H54 (cell line): ENCODE results near the gene ARMC5.
"Not testable (repeated sequence)": the region's sequence is repeated elsewhere in the genome, so short reads cannot be mapped to it uniquely, and the experiment has no call there.

Experiments used
- DNase-seq: peaks from one replicate; pipeline ENCODE4 v3.0.0; 2011; ENCODE audit warnings: low spot score, mixed read lengths; ENCODE audit not compliant: insufficient read length
- FAIRE-seq: peaks from 3 replicates; lab custom pipeline; 2011; peaks lifted over from hg19 to GRCh38; lab: Jason Lieb, UNC
- POLR2A ChIP-seq: IDR thresholded peaks from 2 replicates; pipeline ENCODE4 v1.6.1; 2011; ENCODE audit warnings: low read depth, mild to moderate bottlenecking, low read length

The ARMC5 gene

DNA sequence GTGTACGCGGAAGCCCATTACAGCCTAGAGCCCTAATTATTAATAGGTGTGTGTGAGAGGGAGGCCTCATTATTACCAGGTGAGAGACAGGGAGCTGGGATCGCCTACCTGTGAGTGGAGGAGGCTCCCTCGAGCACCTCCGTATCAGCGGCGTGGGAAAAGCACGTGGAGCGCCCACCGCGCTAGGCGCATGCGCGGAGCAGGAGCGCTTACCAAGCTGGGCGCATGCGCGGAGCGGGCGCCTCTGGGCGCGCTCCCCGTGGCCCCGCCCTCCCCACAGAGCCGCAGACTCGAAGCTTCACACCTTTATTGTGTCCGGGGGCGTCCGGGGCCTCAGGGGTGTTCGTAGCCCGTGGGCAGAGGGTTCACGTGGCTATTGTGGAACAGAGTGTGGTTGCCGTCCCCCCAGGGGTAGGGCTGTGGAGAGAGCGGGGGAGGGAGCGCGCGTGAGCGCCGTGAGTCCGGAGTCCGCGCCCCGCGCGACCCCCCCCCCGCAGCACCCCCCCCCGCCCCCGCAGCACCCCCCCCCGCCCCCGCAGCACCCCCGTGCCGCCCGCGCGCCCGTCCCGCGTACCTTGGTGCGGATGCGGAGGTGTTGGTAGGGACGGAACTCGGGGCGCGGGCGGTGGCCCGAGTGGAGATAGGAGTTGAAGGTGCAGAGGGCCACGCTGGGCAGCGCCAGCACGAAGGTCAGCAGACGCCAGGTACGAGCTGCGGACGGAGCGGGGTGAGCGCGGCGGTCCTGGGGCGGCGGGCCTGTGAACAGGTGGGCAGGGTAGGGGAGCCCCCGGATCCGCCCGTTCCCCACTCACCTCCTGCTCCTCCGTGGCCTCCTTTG, 31.6 kb upstream of the ARMC5 start:
- no peak for TF ChIP-seq POLR2A
- DNase-seq: no peak
- no peak for FAIRE-seq

DNA sequence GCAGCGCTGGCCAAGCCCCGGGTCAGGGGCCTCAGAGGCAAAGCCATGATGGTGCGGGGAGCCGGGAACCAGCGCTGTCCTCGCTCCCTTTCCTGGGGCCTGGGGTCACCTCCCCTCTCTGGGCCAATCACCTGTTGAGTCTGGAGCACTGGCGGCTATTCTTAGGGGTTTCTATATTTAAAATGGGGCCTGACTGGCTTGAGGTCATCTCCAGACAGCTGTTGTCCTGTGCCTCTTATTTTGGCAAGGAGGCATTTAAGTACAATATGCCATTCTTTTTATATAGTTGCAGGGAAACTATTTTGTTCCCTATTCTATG, 31.1 kb upstream of the ARMC5 start, which contains the start of gene COX6A2:
TSS of gene COX6A2 (minus strand) at position 82 of the 319 bp plus-strand sequence. CDS start at position 47, 35 bp downstream.
- no peak for TF ChIP-seq POLR2A
- FAIRE-seq (no peak), DNase-seq (no peak)

DNA sequence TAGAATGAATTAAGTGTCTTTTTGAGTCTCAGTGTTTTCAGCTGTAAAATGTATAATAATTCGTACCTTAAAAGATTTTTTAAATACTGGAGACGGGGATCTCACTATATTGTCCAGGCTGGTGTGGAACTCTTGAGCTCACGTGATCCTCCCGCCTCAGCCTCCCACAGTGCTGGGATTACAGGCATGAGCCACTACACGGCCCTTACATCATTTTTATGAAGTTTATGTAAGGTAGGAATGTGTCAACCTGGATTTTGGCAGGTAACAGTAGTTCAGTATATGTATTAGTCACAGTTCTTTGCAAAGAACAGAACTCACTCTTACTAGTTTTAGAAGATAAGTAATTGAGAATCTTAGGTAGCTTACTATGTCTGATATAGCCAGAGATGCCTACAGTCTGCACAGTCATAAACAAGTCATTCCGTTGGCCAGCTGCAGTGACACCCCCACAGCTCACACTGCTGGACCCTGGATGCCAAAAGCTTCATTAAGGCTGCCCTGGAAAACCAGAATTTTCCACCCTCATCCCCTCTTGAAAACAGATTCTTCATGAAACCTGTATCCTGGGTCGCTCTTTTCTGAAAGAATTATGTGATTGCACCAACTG, 30.6 kb upstream of the ARMC5 start:
- DNase-seq: no peak
- no peak for FAIRE-seq
- no peak for TF ChIP-seq POLR2A

DNA sequence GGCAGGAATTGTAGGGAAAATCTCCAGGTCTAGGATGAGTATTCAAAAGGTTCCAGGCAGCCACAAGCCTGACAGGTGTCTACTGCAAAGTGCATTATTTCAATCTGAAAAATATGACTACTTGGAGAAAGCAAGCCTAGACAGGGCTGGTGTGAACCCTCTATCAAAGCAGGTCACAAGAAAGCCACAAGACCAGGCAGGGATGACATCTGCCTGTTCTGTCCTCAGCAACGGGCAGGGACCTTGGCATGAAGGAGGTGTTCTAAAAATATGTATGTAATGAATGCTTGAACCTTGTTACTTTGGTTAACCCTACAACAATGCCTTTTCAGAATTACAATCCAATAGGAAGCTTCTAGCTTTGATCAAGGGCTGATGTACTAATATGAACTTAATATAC, 30.0 kb upstream of the ARMC5 start:
- FAIRE-seq (no peak), DNase-seq (no peak)
- TF ChIP-seq POLR2A: no peak

DNA sequence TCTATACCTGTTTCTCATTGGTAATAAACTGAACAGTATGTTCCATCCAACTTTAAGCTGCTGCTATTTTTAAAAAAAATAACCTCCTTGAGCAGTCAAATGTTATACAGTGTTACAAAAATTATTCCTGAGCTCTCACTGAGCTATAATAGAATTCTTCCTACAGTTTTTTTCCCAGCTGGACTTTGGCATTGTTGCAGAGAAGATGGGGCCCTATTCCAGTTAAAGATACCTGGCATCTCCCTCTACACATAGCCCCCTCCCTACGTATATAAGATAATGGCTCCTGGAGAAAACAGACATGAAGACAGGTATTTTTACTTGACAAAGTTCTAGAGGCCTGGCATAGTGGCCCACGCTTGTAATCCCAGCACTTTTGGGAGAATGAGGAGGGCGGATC, 29.5 kb upstream of the ARMC5 start:
- DNase-seq (no peak), FAIRE-seq (no peak)
- TF ChIP-seq POLR2A: no peak

DNA sequence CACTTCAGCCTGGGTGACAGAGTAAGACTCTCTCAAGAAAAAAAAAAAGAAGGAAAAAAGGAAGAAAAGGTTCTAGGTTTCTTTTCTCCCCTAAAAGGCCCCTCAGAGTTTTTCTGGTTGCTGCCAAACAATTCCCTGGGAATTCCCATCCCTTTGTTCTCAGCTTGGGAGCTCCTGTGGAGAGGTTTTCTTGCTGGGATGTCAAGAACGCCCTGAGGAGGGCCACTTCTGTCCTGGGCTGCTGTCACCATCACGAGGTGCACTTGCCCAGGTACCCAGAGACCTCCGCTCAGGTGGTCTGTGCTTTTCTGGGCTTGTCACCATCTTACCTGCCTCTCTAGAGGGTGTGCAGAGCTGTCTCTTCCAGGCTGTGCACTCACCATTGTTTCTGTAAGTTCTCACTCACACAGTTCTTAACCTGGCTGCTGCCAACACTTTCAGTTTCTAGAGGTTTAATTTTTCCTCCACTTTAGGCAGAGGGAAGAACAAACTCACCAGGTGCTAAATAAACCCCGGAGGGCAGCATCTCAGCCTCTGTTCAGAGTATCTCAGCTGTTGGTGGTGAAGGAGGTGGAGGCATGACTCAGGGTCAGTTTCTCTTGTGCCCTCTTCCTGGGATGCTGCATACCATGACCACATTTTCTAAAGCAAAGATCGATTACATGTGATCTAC, 28.8 kb upstream of the ARMC5 start:
- no peak for TF ChIP-seq POLR2A
- DNase-seq (no peak), FAIRE-seq (no peak)

DNA sequence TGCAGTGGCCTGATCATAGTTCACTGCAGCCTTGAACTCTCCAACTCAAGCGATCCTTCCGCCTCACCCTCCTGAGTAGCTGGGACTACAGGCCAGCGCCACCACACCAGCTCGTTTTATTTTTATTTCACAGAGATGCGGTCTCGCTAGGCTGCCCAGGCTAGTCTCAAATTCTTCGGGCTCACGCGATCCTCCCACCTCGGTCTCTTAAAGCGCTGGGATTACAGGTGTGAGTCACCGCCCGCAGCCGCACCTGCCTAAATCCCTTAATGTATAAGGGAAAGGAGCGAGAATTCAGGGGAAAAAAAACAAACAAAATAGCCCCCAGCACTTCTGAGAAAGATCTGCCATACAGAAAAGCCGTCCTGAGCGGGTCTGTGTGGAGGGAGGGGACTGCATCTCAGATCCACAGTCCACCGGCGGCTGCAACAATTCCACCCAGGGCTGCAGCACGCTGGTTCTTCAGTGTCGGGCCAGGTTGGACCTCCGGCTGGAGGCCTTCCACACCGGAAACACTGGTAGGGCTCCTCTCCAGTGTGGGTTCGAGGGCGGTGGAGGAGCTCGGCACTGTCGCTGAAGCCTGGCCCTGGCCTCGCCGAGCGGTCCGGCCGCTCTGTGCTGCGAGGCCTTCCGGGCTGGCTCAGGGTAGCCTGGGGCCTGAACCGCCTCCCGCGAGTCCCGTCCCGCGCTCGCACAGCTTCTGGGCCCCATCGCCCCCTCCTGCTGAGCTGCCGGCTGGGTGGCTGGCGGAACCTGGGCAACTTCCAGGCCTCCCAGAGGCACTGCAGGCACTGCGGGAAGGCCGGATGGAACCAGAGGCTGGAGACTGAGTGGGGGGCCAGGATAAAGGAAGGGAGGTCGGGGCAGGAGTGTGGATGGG, 23.7 kb upstream of the ARMC5 start:
- FAIRE-seq: no peak
- TF ChIP-seq POLR2A: no peak
- DNase-seq: no peak

DNA sequence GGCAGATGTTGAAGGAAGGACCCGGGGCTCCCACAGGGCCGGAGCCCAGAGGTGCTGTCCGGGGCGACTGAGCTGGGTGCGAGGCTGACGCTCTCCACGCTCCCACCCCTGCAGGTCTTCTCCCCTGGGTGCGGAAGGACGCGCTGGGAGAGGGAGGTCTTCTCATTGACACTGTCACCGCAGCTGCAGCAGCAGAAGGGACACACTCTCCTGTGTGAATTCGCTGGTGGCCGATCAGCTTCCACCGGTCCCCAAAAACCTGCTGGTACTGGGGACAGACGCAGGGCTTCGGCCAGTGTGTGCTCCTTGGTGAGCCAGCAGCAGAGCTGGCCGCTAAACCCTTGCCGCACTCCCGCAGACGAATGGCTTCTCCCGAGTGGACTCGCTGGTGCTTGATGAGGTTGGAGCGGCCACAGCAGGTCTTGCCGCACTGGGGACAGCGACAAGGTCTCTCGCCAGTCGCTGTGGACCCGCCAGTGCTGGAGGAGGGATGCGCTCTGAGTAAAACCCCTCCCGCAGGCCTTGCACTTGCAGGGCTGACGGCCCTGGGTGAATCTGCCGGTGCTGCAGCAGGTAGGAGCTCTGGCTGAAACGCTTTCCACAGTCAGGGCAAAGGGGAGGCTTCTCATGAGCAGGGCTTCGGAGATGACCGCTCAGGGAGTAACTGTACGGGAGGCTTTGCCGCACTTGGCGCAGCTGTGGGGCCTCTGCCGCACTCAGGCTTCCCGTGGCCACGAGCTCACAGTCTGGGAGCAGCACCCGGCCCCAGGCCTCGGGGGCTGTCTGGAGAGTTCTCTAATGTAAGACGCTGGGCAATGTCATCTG, 22.9 kb upstream of the ARMC5 start:
- DNase-seq (no peak), FAIRE-seq (no peak)
- no peak for TF ChIP-seq POLR2A

DNA sequence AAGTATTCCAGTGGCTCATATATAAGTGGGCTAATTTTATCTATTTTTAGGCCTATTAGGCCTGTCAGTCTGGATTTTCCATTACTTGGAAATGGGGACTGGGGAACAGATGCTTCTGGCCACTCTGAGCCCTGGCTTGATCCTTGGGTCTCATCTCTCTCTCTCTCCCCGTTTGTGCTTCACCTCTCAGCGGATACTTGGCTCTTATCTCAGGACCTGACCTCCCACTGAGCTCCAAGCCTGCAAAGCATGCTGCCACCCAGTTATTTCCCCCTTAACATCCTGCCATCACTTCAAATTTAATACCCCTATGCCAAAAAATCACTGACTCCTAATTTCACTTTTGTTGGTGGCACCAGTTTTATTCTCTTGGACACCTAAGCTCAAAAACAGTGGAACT, 20.9 kb upstream of the ARMC5 start:
- TF ChIP-seq POLR2A: no peak
- no peak for FAIRE-seq
- DNase-seq: no peak

DNA sequence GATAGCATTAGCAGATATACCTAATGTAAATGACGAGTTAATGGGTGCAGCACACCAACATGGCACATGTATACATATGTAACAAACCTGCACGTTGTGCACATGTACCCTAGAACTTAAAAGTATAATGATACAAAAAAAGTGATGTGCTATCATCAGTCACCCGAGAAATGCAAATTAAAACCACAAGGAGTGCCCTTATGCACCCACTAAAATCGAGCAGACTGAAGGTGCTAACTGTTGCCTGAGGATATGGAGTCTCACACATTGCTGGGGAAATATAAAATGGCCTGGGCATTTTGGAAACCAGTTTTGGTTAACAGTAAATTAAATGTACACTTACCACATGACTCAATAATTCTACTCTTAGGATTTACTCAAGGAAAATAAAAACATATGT, 20.3 kb upstream of the ARMC5 start:
- FAIRE-seq, DNase-seq: not testable (repeated sequence)

DNA sequence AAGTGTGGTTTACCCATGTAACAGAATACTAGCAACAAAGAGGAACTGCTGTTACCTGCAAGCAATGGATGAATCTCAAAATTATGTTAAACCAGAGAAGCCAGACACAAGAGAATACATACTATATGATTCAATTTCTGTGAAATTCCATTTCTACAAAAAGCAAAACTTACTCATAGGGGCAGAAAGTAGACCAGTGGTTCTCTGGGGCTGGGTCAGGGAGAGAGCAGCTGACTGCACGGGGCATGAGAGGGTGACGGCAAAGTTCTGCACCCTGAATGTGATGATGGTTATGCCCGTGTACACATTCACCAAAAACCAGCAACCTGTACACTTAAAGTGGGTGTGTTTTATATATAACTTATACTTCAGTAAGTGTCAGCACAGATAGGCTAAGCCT, 19.8 kb upstream of the ARMC5 start:
- FAIRE-seq (no peak), DNase-seq (no peak)
- TF ChIP-seq POLR2A: no peak

DNA sequence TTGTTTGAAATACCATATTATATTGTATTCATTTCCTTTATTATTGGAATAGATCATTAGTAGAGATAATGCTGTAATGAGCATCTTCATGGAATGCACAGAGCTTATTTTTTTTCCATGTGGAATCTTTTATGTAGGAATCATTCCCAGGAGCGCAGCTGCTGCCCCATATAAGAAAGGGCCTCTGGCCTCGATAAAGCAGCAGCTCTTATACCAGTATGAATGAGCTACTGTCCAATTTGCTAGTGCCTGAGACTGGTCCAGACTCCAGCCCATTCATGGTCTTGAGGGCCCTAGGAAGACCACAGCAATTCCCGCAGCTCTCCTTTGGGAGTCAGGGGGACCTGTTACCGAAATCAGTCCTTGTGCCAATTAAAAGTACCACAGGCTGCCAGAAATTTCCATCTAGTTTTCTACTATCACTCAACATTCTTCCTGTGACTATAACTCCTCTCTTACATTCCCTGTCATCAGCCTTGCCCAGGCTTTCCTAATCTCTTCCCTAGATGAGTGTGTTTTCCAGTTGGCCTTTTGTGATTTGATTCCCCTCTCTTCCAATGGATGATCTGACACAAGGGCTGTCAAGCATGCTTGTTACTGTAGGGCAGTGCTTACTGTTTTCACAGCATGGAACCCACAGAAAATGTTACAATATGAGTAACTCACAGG, 18.7 kb upstream of the ARMC5 start:
- FAIRE-seq: no peak
- DNase-seq: no peak
- no peak for TF ChIP-seq POLR2A
